Measurements from ENCODE around the gene MREG. TPM values are rescaled to one million over a fixed set of nuclear protein-coding genes. Genes with fewer than 3 reads are reported as not detected.
"Not testable (repeated sequence)": the region's sequence is repeated elsewhere in the genome, so short reads cannot be mapped to it uniquely, and the experiment has no call there.

MREG gene
- total RNA-seq, 4 donors from 2014 or later, result 2.2 to 5.6 (median 3.7) TPM

GRCh38 chr2:215997219-215997618 is 16.1 kb downstream of the MREG start:
- DNase-seq (ENCODE audit: low spot score) (no peak), ATAC-seq (ENCODE audit: low FRiP score) (no peak)
- no peak for TF ChIP-seq CTCF (IDR thresholded peaks at IDR 0.05)

GRCh38 chr2:215994911-215995310 is 18.4 kb downstream of the MREG start:
- no peak for ATAC-seq (ENCODE audit: low FRiP score)
- no peak for DNase-seq (ENCODE audit: low spot score)
- TF ChIP-seq CTCF (IDR thresholded peaks at IDR 0.05), result no peak

- DNase-seq (ENCODE audit: low spot score), result not testable (repeated sequence)
Measured at GRCh38 chr2:215988556-215989207, 24.7 kb downstream of the MREG start.

GRCh38 chr2:215985257-215985656 is 28.1 kb downstream of the MREG start:
- no peak for TF ChIP-seq CTCF (IDR thresholded peaks at IDR 0.05)

More at GRCh38 chr2:215988556-215989207, 24.7 kb downstream of the MREG start:
- not testable (repeated sequence) for ATAC-seq (ENCODE audit: low FRiP score)

GRCh38 chr2:215984661-215985060 is 28.7 kb downstream of the MREG start:
- no peak for DNase-seq (ENCODE audit: low spot score)
- TF ChIP-seq CTCF (IDR thresholded peaks at IDR 0.05), result no peak
- no peak for ATAC-seq (ENCODE audit: low FRiP score)

More at GRCh38 chr2:215985257-215985656, 28.1 kb downstream of the MREG start:
- ATAC-seq (ENCODE audit: low FRiP score) (no peak), DNase-seq (ENCODE audit: low spot score) (no peak)

GRCh38 chr2:215983581-215984351 is 29.6 kb downstream of the MREG start:
- ATAC-seq (ENCODE audit: low FRiP score), result no peak
- DNase-seq (ENCODE audit: low spot score), result no peak
- TF ChIP-seq CTCF (IDR thresholded peaks at IDR 0.05), result no peak

- DNase-seq (ENCODE audit: low spot score), result no peak
- no peak for ATAC-seq (ENCODE audit: low FRiP score)
- TF ChIP-seq CTCF (IDR thresholded peaks at IDR 0.05), result no peak
Measured at GRCh38 chr2:215982465-215982875, 30.9 kb downstream of the MREG start.

Measured in omental fat pad (tissue), 4 donors.